Type B pancreatic cell (in vitro differentiated cells): Measurements from ENCODE around the gene CDC16. TPM values are rescaled to one million over a fixed set of nuclear protein-coding genes. Genes with fewer than 3 reads are reported as not detected.

Source experiments
- DNase-seq: peaks from one replicate; pipeline ENCODE4 v3.0.0; 2021; ENCODE audit warnings: mixed read lengths; ENCODE audit not compliant: unreplicated experiment; ENCODE audit errors: extremely low spot score
- H3K27ac Mint-ChIP-seq: 2 replicates; pipeline ENCODE4 v1.8.0; 2021; ENCODE audit warnings: mild to moderate bottlenecking, mixed read lengths
- H3K27me3 Mint-ChIP-seq: 2 replicates; pipeline ENCODE4 v1.8.0; 2021; ENCODE audit warnings: mixed read lengths
- H3K36me3 Mint-ChIP-seq: 2 replicates; pipeline ENCODE4 v1.8.0; 2021; ENCODE audit warnings: mixed read lengths
- H3K4me1 Mint-ChIP-seq: one replicate; pipeline ENCODE4 v1.8.0; 2021; ENCODE audit warnings: mixed read lengths; ENCODE audit not compliant: unreplicated experiment
- H3K4me3 Mint-ChIP-seq: 2 replicates; pipeline ENCODE4 v1.8.0; 2021; ENCODE audit warnings: mild to moderate bottlenecking, mixed read lengths
- H3K9me3 Mint-ChIP-seq: 2 replicates; pipeline ENCODE4 v1.8.0; 2021; ENCODE audit warnings: mixed read lengths
- CTCF ChIP-seq: fragments of 200-600 bp; sonication (generic); conservative IDR thresholded peaks from 2 replicates; pipeline ENCODE4 v1.5.0; 2021; ENCODE audit warnings: antibody characterized with exemption, mild to moderate bottlenecking
- total RNA-seq: library from RNA; stranded (reverse); gene quantifications from 2 replicates; pipeline ENCODE4 v1.2.1, GENCODE V29; 2021; ENCODE audit warnings: low replicate concordance

The CDC16 gene
- total RNA-seq, 1 donor from 2014 or later = 81.7 TPM

GRCh38 chr13:114229506-114229905, 5.2 kb upstream of the CDC16 start:
- Mint-ChIP-seq H3K4me3 (no peak overlapping the region), H3K4me1 (peaks cover 16% of the 10 kb centered on the region), H3K27ac (no peak overlapping the region), H3K9me3 (no peaks in the 10 kb centered on the region), H3K36me3 (no peaks in the 10 kb centered on the region), H3K27me3 (peaks cover 57% of the 10 kb centered on the region)
- TF ChIP-seq CTCF = no peak
- no peak for DNase-seq

DNA sequence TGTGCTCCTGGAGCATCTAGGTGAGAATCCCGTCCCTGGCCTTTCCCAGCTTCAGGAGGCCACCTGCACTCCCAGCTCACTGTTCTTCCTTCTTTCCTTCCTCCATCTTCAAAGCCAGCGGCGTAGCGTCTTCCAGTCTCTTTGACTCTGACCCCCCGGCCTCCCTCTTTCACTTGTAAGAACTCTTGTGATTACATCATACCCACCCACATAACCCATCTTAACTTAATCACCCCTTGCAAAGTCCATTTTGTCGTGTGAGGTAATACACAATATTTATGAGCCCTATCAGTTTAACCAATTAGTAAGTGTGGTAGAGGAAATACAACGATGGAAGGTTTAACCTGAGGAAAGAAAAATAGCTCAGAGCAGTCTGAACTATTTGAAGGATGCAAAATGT, 4.6 kb upstream of the CDC16 start:
- Mint-ChIP-seq H3K27ac (peak overlapping the region; percentile 22), H3K9me3 (no peaks in the 10 kb centered on the region), H3K36me3 (no peaks in the 10 kb centered on the region), H3K4me1 (peaks cover 16% of the 10 kb centered on the region), H3K27me3 (peaks cover 57% of the 10 kb centered on the region), H3K4me3 (peak overlapping the region; percentile 8)
- TF ChIP-seq CTCF = no peak
- DNase-seq = no peak

DNA sequence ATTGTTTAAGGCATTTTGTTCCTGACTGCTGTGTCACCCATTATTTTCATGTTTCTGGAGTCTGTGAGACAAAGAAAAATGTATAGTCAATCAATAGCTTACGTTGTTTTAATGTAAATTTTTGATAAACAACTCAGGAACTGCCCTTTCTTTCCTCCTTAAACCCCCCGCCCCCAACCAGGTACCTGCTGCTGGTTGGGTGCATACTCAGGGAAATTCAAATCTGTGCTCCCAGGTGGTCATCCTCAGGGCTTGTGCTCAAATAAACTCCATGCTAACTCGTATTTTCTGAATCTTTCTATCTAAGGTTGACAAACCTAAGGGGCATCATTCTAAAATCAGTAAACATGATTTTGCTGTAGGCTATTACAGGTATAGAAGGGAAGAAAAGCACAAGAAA, 4.1 kb upstream of the CDC16 start:
- no peak for DNase-seq
- Mint-ChIP-seq H3K27me3 (peaks cover 57% of the 10 kb centered on the region), H3K27ac (no peak overlapping the region), H3K4me1 (peaks cover 19% of the 10 kb centered on the region), H3K9me3 (no peaks in the 10 kb centered on the region), H3K4me3 (no peak overlapping the region), H3K36me3 (no peaks in the 10 kb centered on the region)
- no peak for TF ChIP-seq CTCF

- no peak for TF ChIP-seq CTCF
- Mint-ChIP-seq H3K4me3 (no peak overlapping the region), H3K27me3 (peaks cover 51% of the 10 kb centered on the region), H3K27ac (no peak overlapping the region), H3K4me1 (peaks cover 20% of the 10 kb centered on the region), H3K9me3 (no peaks in the 10 kb centered on the region), H3K36me3 (no peaks in the 10 kb centered on the region)
- DNase-seq = no peak
Observed at GRCh38 chr13:114231886-114232285, 2.8 kb upstream of the CDC16 start.

- no peak for TF ChIP-seq CTCF
- peaks cover 19% of the 10 kb centered on the region for H3K4me1 Mint-ChIP-seq
- peaks cover 30% of the 10 kb centered on the region for H3K27me3 Mint-ChIP-seq
- H3K9me3 Mint-ChIP-seq = no peaks in the 10 kb centered on the region
- peak overlapping the region; percentile 94 for H3K4me3 Mint-ChIP-seq
- H3K36me3 Mint-ChIP-seq = peaks cover 13% of the 10 kb centered on the region
- no peak for DNase-seq
- peak overlapping the region; percentile 82 for H3K27ac Mint-ChIP-seq
Observed at GRCh38 chr13:114234266-114234644, 442 bp upstream of the CDC16 start.

GRCh38 chr13:114235697-114236096, 1.0 kb downstream of the CDC16 start:
- H3K36me3 Mint-ChIP-seq = peaks cover 13% of the 10 kb centered on the region
- peaks cover 15% of the 10 kb centered on the region for H3K27me3 Mint-ChIP-seq
- peak overlapping the region; percentile 94 for H3K4me3 Mint-ChIP-seq
- TF ChIP-seq CTCF = no peak
- no peak for DNase-seq
- peaks cover 10% of the 10 kb centered on the region for H3K4me1 Mint-ChIP-seq
- H3K27ac Mint-ChIP-seq = peak overlapping the region; percentile 74
- no peaks in the 10 kb centered on the region for H3K9me3 Mint-ChIP-seq
